Trophoblast cell (in vitro differentiated cells and primary cell): ENCODE data around the gene UGGT2.
"Not testable (repeated sequence)": the region's sequence is repeated elsewhere in the genome, so short reads cannot be mapped to it uniquely, and the experiment has no call there.

ENCODE experiments used
- DNase-seq, 2 donors: peaks; one replicate each; pipeline ENCODE4 v3.0.0-alpha.2; 2016
- H2AFZ ChIP-seq: 2 replicates; pipeline ENCODE4 v1.6.1; 2013; ENCODE audit warnings: low read length, moderate library complexity, mild to moderate bottlenecking; ENCODE audit not compliant: insufficient read depth, poor library complexity
- H2AK5ac ChIP-seq: 2 replicates; pipeline ENCODE4 v1.6.1; 2013; ENCODE audit warnings: mild to moderate bottlenecking, low read length
- H2BK120ac ChIP-seq: 2 replicates; pipeline ENCODE4 v1.6.1; 2013; ENCODE audit warnings: low read length, mild to moderate bottlenecking, moderate library complexity; ENCODE audit not compliant: insufficient read depth, poor library complexity
- H2BK12ac ChIP-seq: 2 replicates; pipeline ENCODE4 v1.6.1; 2013; ENCODE audit warnings: mild to moderate bottlenecking, low read length, moderate library complexity
- H2BK5ac ChIP-seq: 2 replicates; pipeline ENCODE4 v1.6.1; 2013; ENCODE audit warnings: low read length, low read depth, moderate library complexity, mild to moderate bottlenecking; ENCODE audit not compliant: poor library complexity
- H3K14ac ChIP-seq: 2 replicates; pipeline ENCODE4 v1.6.1; 2013; ENCODE audit warnings: mild to moderate bottlenecking, low read length
- H3K18ac ChIP-seq: 2 replicates; pipeline ENCODE4 v1.6.1; 2013; ENCODE audit warnings: mild to moderate bottlenecking, low read length
- H3K23ac ChIP-seq: 2 replicates; pipeline ENCODE4 v1.6.1; 2013; ENCODE audit warnings: low read length
- H3K27ac ChIP-seq: 2 replicates; pipeline ENCODE4 v1.5.1; 2013; ENCODE audit warnings: low read depth, mild to moderate bottlenecking, inconsistent platforms, low read length, moderate library complexity
- H3K27me3 ChIP-seq: 2 replicates; pipeline ENCODE4 v1.6.1; 2013; ENCODE audit warnings: inconsistent platforms, mild to moderate bottlenecking, low read length, moderate library complexity; ENCODE audit not compliant: insufficient read depth
- H3K36me3 ChIP-seq, 2 experiments: 1 replicate in 1 of 2; 2 replicates in 1 of 2; pipeline ENCODE4 v1.6.1; 2013; ENCODE audit warnings: low read length in 2 of 2, mild to moderate bottlenecking in 2 of 2, moderate library complexity in 1 of 2; ENCODE audit not compliant: insufficient read depth in 2 of 2, control insufficient read depth in 1 of 2
- H3K4ac ChIP-seq: 2 replicates; pipeline ENCODE4 v1.6.1; 2013; ENCODE audit warnings: low read depth, mild to moderate bottlenecking, low read length, moderate library complexity
- H3K4me1 ChIP-seq, 2 experiments: 1 replicate in 1 of 2; 2 replicates in 1 of 2; pipeline ENCODE4 v1.6.1; 2013; ENCODE audit warnings: low read length in 2 of 2, mild to moderate bottlenecking in 2 of 2, moderate library complexity in 1 of 2; ENCODE audit not compliant: insufficient read depth in 2 of 2, control insufficient read depth in 1 of 2
- H3K4me2 ChIP-seq: 2 replicates; pipeline ENCODE4 v1.6.1; 2013; ENCODE audit warnings: inconsistent platforms, mild to moderate bottlenecking, low read length, moderate library complexity
- H3K4me3 ChIP-seq: 2 replicates; pipeline ENCODE4 v1.5.1; 2013; ENCODE audit warnings: mild to moderate bottlenecking, low read depth, low read length, inconsistent platforms
- H3K79me1 ChIP-seq: one replicate; pipeline ENCODE4 v1.6.1; 2013; ENCODE audit warnings: low read length
- H3K79me2 ChIP-seq: 2 replicates; pipeline ENCODE4 v1.6.1; 2013; ENCODE audit warnings: low read length, mild to moderate bottlenecking; ENCODE audit not compliant: control insufficient read depth, insufficient read depth, poor library complexity
- H3K9ac ChIP-seq: 2 replicates; pipeline ENCODE4 v1.6.1; 2013; ENCODE audit warnings: mild to moderate bottlenecking, low read length
- H3K9me3 ChIP-seq: 2 replicates; pipeline ENCODE4 v1.6.1; 2013; ENCODE audit warnings: low read depth, mild to moderate bottlenecking, control low read depth, inconsistent platforms, low read length; ENCODE audit not compliant: insufficient read depth
- H4K12ac ChIP-seq: 2 replicates; pipeline ENCODE4 v1.6.1; 2013; ENCODE audit warnings: low read depth, mild to moderate bottlenecking, low read length, moderate library complexity
- H4K8ac ChIP-seq: 2 replicates; pipeline ENCODE4 v1.6.1; 2013; ENCODE audit warnings: low read depth, mild to moderate bottlenecking, low read length, moderate library complexity
- H4K91ac ChIP-seq: one replicate; pipeline ENCODE4 v1.6.1; 2013; ENCODE audit warnings: low read depth, mild to moderate bottlenecking, low read length, moderate library complexity
- WGBS: extraction: QIAGEN DNeasy Blood & Tissue Kit; methylation state at CpG from one replicate; pipeline ENCODE4 v1.1.7; 2013; ENCODE audit warnings: missing lambda C conversion rate; ENCODE audit not compliant: insufficient read length, insufficient coverage; ENCODE audit errors: extremely low coverage; 5-methylcytosine and 5-hydroxymethylcytosine counted together

Gene UGGT2

GRCh38 chr13:96065849-96066248 is 12.6 kb upstream of the UGGT2 start:
- no peaks in the 10 kb centered on the region for H3K79me1 ChIP-seq
- no peak overlapping the region for H2BK5ac ChIP-seq
- H3K4me1 ChIP-seq = no peaks in the 10 kb centered on the region
- H3K14ac ChIP-seq = no peak overlapping the region
- H3K27ac ChIP-seq = no peak overlapping the region
- H3K36me3 ChIP-seq = no peaks in the 10 kb centered on the region
- no peak overlapping the region for H3K18ac ChIP-seq
- no peak overlapping the region for H3K4me2 ChIP-seq
- no peak overlapping the region for H2BK12ac ChIP-seq
- no peak overlapping the region for H4K12ac ChIP-seq
- no peaks in the 10 kb centered on the region for H3K9me3 ChIP-seq
- no peak overlapping the region for H3K4ac ChIP-seq
- no peak overlapping the region for H4K91ac ChIP-seq
- H2AFZ ChIP-seq = no peak overlapping the region
- H3K27me3 ChIP-seq = no peaks in the 10 kb centered on the region
- no peak overlapping the region for H3K9ac ChIP-seq
- DNase-seq = no peak
- H3K23ac ChIP-seq = no peak overlapping the region
- no peak overlapping the region for H3K4me3 ChIP-seq
- no peak overlapping the region for H2AK5ac ChIP-seq
- H3K79me2 ChIP-seq = no peaks in the 10 kb centered on the region
- no CpG with 5 or more reads among the region's 2 CpGs for WGBS
- no peak overlapping the region for H2BK120ac ChIP-seq
- no peak overlapping the region for H4K8ac ChIP-seq

- Histone ChIP-seq H3K4me3 (peak overlapping the region; percentile 99), H2AFZ (peak overlapping the region; percentile 96), H3K36me3 (no peaks in the 10 kb centered on the region), H2BK12ac (no peak overlapping the region), H3K27ac (no peak overlapping the region), H3K18ac (peak overlapping the region; percentile 98), H3K79me2 (peaks cover 6% of the 10 kb centered on the region), H3K9me3 (no peaks in the 10 kb centered on the region), H3K9ac (no peak overlapping the region), H3K4ac (peak overlapping the region; percentile 85), H4K8ac (peak overlapping the region; percentile 98), H4K12ac (peak overlapping the region; percentile 86), H2BK120ac (peak overlapping the region; percentile 61), H3K79me1 (peaks cover 9% of the 10 kb centered on the region), H3K4me2 (peak overlapping the region; percentile 61), H2AK5ac (no peak overlapping the region), H2BK5ac (no peak overlapping the region), H4K91ac (peak overlapping the region; percentile 72), H3K14ac (peak overlapping the region; percentile 91), H3K27me3 (no peaks in the 10 kb centered on the region), H3K23ac (no peak overlapping the region), H3K4me1 (peaks cover 0 to 2% of the 10 kb centered on the region in 2 experiments)
- WGBS = no CpG with 5 or more reads among the region's 12 CpGs
- DNase-seq = peak; percentile 3 to 75
Observed at GRCh38 chr13:96052656-96053002, 572 bp downstream of the UGGT2 start.

GRCh38 chr13:96051946-96052345 is 1.3 kb downstream of the UGGT2 start:
- H3K4me1 ChIP-seq, H3K4me3 ChIP-seq, H2AK5ac ChIP-seq, H3K9me3 ChIP-seq, H3K23ac ChIP-seq, H3K27ac ChIP-seq, H3K4ac ChIP-seq, H2BK12ac ChIP-seq, H3K4me2 ChIP-seq, H3K18ac ChIP-seq, H2BK5ac ChIP-seq, H4K12ac ChIP-seq, H3K9ac ChIP-seq, H4K8ac ChIP-seq, H2BK120ac ChIP-seq, H3K36me3 ChIP-seq, H3K79me2 ChIP-seq, H4K91ac ChIP-seq, H3K14ac ChIP-seq, H3K27me3 ChIP-seq, H2AFZ ChIP-seq, DNase-seq, H3K79me1 ChIP-seq: not testable (repeated sequence)
- WGBS = no CpG with 5 or more reads among the region's 3 CpGs

- not testable (repeated sequence) for H2AFZ ChIP-seq, H3K14ac ChIP-seq, H3K18ac ChIP-seq, H3K36me3 ChIP-seq, H3K27me3 ChIP-seq, H3K4me2 ChIP-seq, H3K9ac ChIP-seq, H2BK5ac ChIP-seq, H2AK5ac ChIP-seq, H2BK12ac ChIP-seq, H3K23ac ChIP-seq, H3K27ac ChIP-seq, H2BK120ac ChIP-seq, H3K4me3 ChIP-seq, H4K91ac ChIP-seq, H3K4me1 ChIP-seq, H3K79me1 ChIP-seq, H3K9me3 ChIP-seq, H3K4ac ChIP-seq, H4K12ac ChIP-seq, H4K8ac ChIP-seq, H3K79me2 ChIP-seq, DNase-seq
- WGBS = no CpG with 5 or more reads among the region's 5 CpGs
Observed at GRCh38 chr13:96051491-96051890, 1.7 kb downstream of the UGGT2 start.
